GM23338 (cell line): Measurements from ENCODE around the gene PTPRF. TPM values are rescaled to one million over a fixed set of nuclear protein-coding genes. Genes with fewer than 3 reads are reported as not detected.

Source experiments
- ATAC-seq: fragments of 200-7000 bp; cut with Tn5 transposase; 3 replicates; pipeline ENCODE4 v1.9.1; 2020
- DNase-seq: peaks from one replicate; pipeline ENCODE4 v3.0.0-alpha.2; 2015; ENCODE audit warnings: low spot score
- H2AFZ ChIP-seq: fragments of 200-600 bp; sonication (generic); 2 replicates; pipeline ENCODE4 v1.8.0; 2016; ENCODE audit warnings: antibody characterized with exemption, mild to moderate bottlenecking, moderate library complexity
- H3F3A ChIP-seq: fragments of 200-600 bp; sonication (generic); replicated peaks from 2 replicates; pipeline ENCODE4 v1.8.0; 2017; ENCODE audit warnings: antibody characterized with exemption, mixed run types, low read depth
- H3K27ac ChIP-seq: fragments of 200-600 bp; sonication (generic); 2 replicates; pipeline ENCODE4 v1.6.1; 2016; ENCODE audit warnings: low read depth
- H3K27me3 ChIP-seq: fragments of 200-600 bp; sonication (generic); 2 replicates; pipeline ENCODE4 v1.8.0; 2016; ENCODE audit warnings: mild to moderate bottlenecking, mixed run types, moderate library complexity; ENCODE audit not compliant: insufficient read depth
- H3K36me3 ChIP-seq: fragments of 200-600 bp; sonication (generic); 2 replicates; pipeline ENCODE4 v1.8.0; 2016; ENCODE audit warnings: mild to moderate bottlenecking; ENCODE audit not compliant: insufficient read depth
- H3K4me1 ChIP-seq: fragments of 200-600 bp; sonication (generic); 2 replicates; pipeline ENCODE4 v1.8.0; 2016; ENCODE audit warnings: mild to moderate bottlenecking, moderate library complexity; ENCODE audit not compliant: insufficient read depth
- H3K4me2 ChIP-seq: fragments of 200-600 bp; sonication (generic); 2 replicates; pipeline ENCODE4 v1.7.1; 2017; ENCODE audit warnings: mixed run types
- H3K4me3 ChIP-seq: fragments of 200-600 bp; sonication (generic); 2 replicates; pipeline ENCODE4 v1.6.1; 2016; ENCODE audit warnings: mixed run types
- H3K79me2 ChIP-seq: fragments of 200-600 bp; sonication (generic); replicated peaks from 2 replicates; pipeline ENCODE4 v1.8.0; 2017; ENCODE audit warnings: mild to moderate bottlenecking; ENCODE audit not compliant: insufficient read depth
- H3K9me2 ChIP-seq: fragments of 200-600 bp; sonication (generic); 2 replicates; pipeline ENCODE4 v1.8.0; 2017; ENCODE audit not compliant: insufficient read depth
- H4K20me1 ChIP-seq: fragments of 200-600 bp; sonication (generic); replicated peaks from 2 replicates; pipeline ENCODE4 v1.8.0; 2017; ENCODE audit warnings: mild to moderate bottlenecking; ENCODE audit not compliant: insufficient read depth
- H3K27ac Mint-ChIP-seq: 2 replicates; pipeline ENCODE4 v1.8.0; 2020; ENCODE audit warnings: inconsistent platforms, mild to moderate bottlenecking, moderate library complexity, mixed read lengths
- H3K27me3 Mint-ChIP-seq: 3 replicates; pipeline ENCODE4 v1.8.0; 2022; ENCODE audit warnings: low read depth, mild to moderate bottlenecking, moderate library complexity, mixed read lengths, inconsistent platforms; ENCODE audit not compliant: insufficient read depth, poor library complexity
- H3K36me3 Mint-ChIP-seq: 3 replicates; pipeline ENCODE4 v1.8.0; 2021; ENCODE audit warnings: low read depth, mild to moderate bottlenecking, inconsistent platforms, moderate library complexity, mixed read lengths
- H3K4me1 Mint-ChIP-seq: 3 replicates; pipeline ENCODE4 v1.8.0; 2020; ENCODE audit warnings: mild to moderate bottlenecking, inconsistent platforms, mixed read lengths
- H3K4me3 Mint-ChIP-seq: 3 replicates; pipeline ENCODE4 v1.8.0; 2021; ENCODE audit warnings: moderate library complexity, mild to moderate bottlenecking, inconsistent platforms, mixed read lengths
- H3K9me3 Mint-ChIP-seq: 3 replicates; pipeline ENCODE4 v1.8.0; 2020; ENCODE audit warnings: moderate library complexity, mild to moderate bottlenecking, inconsistent platforms, mixed read lengths
- CREB1 ChIP-seq: fragments of 250-450 bp; sonication (Bioruptor Pico); IDR thresholded peaks from 2 replicates; pipeline ENCODE4 v1.5.0; 2020; ENCODE audit warnings: low read depth, mild to moderate bottlenecking, moderate library complexity
- EZH2 ChIP-seq: fragments of 200-600 bp; sonication (generic); IDR thresholded peaks from one replicate; pipeline ENCODE4 v1.8.0; 2017; ENCODE audit warnings: antibody characterized with exemption, mild to moderate bottlenecking, low read depth; ENCODE audit not compliant: unreplicated experiment
- EZH2phosphoT487 ChIP-seq: fragments of 200-600 bp; sonication (generic); IDR thresholded peaks from one replicate; pipeline ENCODE4 v1.8.1; 2018; ENCODE audit warnings: antibody characterized with exemption; ENCODE audit not compliant: unreplicated experiment
- JUNB ChIP-seq: IDR thresholded peaks from one replicate; pipeline ENCODE4 v1.6.1; 2016; ENCODE audit warnings: antibody characterized with exemption; ENCODE audit not compliant: unreplicated experiment
- NANOG ChIP-seq: IDR thresholded peaks from 2 replicates; pipeline ENCODE4 v1.6.1; 2016; ENCODE audit warnings: antibody characterized with exemption, borderline replicate concordance
- POLR2AphosphoS5 ChIP-seq: IDR thresholded peaks from 2 replicates; pipeline ENCODE4 v1.6.1; 2016; ENCODE audit warnings: antibody characterized with exemption, low read depth
- STAT1 ChIP-seq: IDR thresholded peaks from one replicate; pipeline ENCODE4 v1.6.1; 2016; ENCODE audit warnings: antibody characterized with exemption; ENCODE audit not compliant: unreplicated experiment
- ZNF114 ChIP-seq: fragments of 250-450 bp; sonication (Bioruptor Pico); IDR thresholded peaks from 2 replicates; pipeline ENCODE4 v1.5.0; 2020; ENCODE audit warnings: mild to moderate bottlenecking, moderate library complexity
- polyA plus RNA-seq: library from polyadenylated mRNA; unstranded; fragments of >200 nt; fragmentation: Nextera tagmentation; extraction: Ambion mirVana; gene quantifications from 2 replicates; pipeline ENCODE4 v1.2.1, GENCODE V29; 2016
- total RNA-seq: library from RNA; depleted of rRNA; stranded (reverse); fragments of >200 nt; shearing (Covaris generic); gene quantifications from 2 replicates; pipeline ENCODE4 v1.2.3, GENCODE V29; 2014
- TF ChIP-seq, protein P1 (sequence below): IDR thresholded peaks from 2 replicates; pipeline ENCODE4 v1.6.1; 2016; ENCODE audit warnings: antibody characterized with exemption
- TF ChIP-seq, protein P2 (sequence below), 2 experiments: fragments of 200-600 bp in 1 of 2; sonication (generic) in 1 of 2; conservative IDR thresholded peaks; 2 replicates each; pipeline versions ENCODE4 v1.5.1 to v1.6.1; 2016 to 2017; ENCODE audit warnings: antibody characterized with exemption in 2 of 2, low read depth in 2 of 2, mild to moderate bottlenecking in 2 of 2, moderate library complexity in 1 of 2
- TF ChIP-seq, protein P3 (sequence below): IDR thresholded peaks from one replicate; pipeline ENCODE4 v1.6.1; 2018; ENCODE audit warnings: antibody characterized with exemption; ENCODE audit not compliant: unreplicated experiment

The PTPRF gene
- total and polyA plus RNA-seq, 2 experiments from 2014 or later: 52.4 to 173 TPM

DNA sequence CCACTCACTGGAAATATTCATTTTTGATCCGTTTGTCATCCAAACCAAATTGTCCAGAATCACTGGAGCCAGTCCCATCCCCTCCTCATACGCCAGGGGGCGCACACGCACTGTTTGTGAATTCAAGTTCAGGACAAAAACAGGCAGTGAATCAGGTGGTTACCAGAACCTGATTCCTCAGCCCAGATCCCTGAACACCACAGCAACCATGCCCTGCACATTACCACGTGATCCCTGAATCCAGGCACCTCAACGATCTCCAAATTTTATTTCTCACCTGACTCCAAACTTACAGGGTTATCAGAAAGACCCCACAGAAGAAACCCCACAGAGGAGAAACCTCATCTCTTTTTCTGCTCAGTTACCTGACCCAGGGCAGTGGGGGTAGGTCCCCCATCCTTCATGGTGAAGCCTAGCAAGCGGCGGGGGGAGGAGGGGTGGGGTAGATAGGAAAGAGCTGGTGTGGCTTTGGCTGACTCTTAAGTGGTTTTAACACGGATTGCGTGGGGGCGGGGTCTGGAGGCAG, 1.4 kb upstream of the PTPRF start:
- peak overlapping the region; percentile 80 for H3K4me2 ChIP-seq
- no peaks in the 10 kb centered on the region for H3K9me2 ChIP-seq
- no peak overlapping the region for H3K27ac ChIP-seq
- TF ChIP-seq EZH2 (no peak), JUNB (no peak), STAT1 (no peak)
- TF ChIP-seq, protein P1, sequence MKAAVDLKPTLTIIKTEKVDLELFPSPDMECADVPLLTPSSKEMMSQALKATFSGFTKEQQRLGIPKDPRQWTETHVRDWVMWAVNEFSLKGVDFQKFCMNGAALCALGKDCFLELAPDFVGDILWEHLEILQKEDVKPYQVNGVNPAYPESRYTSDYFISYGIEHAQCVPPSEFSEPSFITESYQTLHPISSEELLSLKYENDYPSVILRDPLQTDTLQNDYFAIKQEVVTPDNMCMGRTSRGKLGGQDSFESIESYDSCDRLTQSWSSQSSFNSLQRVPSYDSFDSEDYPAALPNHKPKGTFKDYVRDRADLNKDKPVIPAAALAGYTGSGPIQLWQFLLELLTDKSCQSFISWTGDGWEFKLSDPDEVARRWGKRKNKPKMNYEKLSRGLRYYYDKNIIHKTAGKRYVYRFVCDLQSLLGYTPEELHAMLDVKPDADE: no peak
- TF ChIP-seq, protein P2, sequence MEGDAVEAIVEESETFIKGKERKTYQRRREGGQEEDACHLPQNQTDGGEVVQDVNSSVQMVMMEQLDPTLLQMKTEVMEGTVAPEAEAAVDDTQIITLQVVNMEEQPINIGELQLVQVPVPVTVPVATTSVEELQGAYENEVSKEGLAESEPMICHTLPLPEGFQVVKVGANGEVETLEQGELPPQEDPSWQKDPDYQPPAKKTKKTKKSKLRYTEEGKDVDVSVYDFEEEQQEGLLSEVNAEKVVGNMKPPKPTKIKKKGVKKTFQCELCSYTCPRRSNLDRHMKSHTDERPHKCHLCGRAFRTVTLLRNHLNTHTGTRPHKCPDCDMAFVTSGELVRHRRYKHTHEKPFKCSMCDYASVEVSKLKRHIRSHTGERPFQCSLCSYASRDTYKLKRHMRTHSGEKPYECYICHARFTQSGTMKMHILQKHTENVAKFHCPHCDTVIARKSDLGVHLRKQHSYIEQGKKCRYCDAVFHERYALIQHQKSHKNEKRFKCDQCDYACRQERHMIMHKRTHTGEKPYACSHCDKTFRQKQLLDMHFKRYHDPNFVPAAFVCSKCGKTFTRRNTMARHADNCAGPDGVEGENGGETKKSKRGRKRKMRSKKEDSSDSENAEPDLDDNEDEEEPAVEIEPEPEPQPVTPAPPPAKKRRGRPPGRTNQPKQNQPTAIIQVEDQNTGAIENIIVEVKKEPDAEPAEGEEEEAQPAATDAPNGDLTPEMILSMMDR (conservative IDR thresholded peaks at IDR 0.05; ENCODE audit: low read depth in 2 of 2): peak; percentile 98
- Mint-ChIP-seq H3K4me3 (peak overlapping the region; percentile 90), H3K27me3 (peaks cover 28% of the 10 kb centered on the region), H3K27ac (no peak overlapping the region; the same call in 1 of the 2 replicates), H3K36me3 (peaks cover 17% of the 10 kb centered on the region; the same call in 2 of the 3 replicates), H3K9me3 (peaks cover 3% of the 10 kb centered on the region; the same call in 2 of the 3 replicates), H3K4me1 (peaks cover 49% of the 10 kb centered on the region)
- H3K4me1 ChIP-seq: peaks cover 38% of the 10 kb centered on the region
- peak; percentile 93 for DNase-seq
- peaks cover 26% of the 10 kb centered on the region for H3K79me2 ChIP-seq
- no peaks in the 10 kb centered on the region for H3K36me3 ChIP-seq
- peak; percentile 38 for ATAC-seq
- H2AFZ ChIP-seq: peak overlapping the region; percentile 56; the same call in 1 of the 2 replicates
- H3K27me3 ChIP-seq: peaks cover 10% of the 10 kb centered on the region
- H3F3A ChIP-seq: peaks cover 14% of the 10 kb centered on the region
- peaks cover 16% of the 10 kb centered on the region; the same call in 1 of the 2 replicates for H4K20me1 ChIP-seq
- peak overlapping the region; percentile 28; the same call in 1 of the 2 replicates for H3K4me3 ChIP-seq

DNA sequence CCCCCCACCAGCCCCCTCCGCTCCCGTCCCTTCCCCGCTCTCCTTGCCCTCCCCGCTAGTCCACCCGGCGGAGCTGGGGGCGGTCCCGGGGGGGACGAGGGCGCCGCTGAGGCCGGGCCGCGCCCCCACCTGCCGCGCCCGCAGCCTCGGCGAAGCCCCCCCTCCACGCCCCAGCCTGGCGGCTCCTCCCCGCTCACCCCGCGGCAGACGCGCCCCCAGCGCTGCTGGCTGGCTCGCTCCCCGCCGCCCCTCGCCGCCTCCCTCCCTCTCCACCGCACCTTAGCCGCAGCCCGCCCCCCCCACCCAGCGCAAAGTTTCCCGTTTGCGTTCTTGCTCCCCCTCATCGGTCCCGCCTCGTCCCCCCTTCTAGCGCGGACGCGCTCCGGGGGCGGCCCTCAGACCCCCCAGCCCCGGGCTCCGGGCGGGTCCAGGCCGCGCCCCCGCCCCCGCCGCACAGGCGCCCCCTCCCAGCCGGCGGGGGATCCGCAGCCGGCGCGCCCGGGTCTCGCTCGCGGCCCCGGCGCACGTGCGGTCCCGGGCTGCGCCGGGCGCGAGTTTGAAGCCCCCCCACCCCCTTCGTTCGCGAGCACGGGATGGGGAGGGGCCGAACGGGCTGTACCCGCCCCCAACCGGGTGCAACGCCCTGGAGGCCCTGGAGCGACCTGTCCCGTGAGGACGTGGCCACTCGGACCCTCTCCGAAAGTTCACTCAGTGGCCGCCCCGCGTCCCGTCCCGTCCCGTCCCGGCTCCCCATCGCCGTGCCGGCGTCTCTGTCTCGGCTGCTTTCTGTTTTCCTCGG, 623 bp downstream of the PTPRF start:
- DNase-seq (peak; percentile 72), ATAC-seq (peak; percentile 28)
- Mint-ChIP-seq H3K27ac (peak overlapping the region; percentile 99), H3K4me1 (peaks cover 54% of the 10 kb centered on the region), H3K36me3 (peaks cover 20% of the 10 kb centered on the region; the same call in 2 of the 3 replicates), H3K9me3 (peaks cover 3% of the 10 kb centered on the region; the same call in 2 of the 3 replicates), H3K4me3 (peak overlapping the region; percentile 100), H3K27me3 (peaks cover 28% of the 10 kb centered on the region)
- Histone ChIP-seq H4K20me1 (peaks cover 37% of the 10 kb centered on the region), H3K4me1 (peaks cover 48% of the 10 kb centered on the region), H3K79me2 (peaks cover 46% of the 10 kb centered on the region), H3K27me3 (peaks cover 10% of the 10 kb centered on the region), H3K4me2 (peak overlapping the region; percentile 99), H3K36me3 (no peaks in the 10 kb centered on the region), H3K9me2 (no peaks in the 10 kb centered on the region), H3F3A (peaks cover 14% of the 10 kb centered on the region), H3K4me3 (peak overlapping the region; percentile 94), H2AFZ (no peak overlapping the region), H3K27ac (peak overlapping the region; percentile 76; the same call in 1 of the 2 replicates)
- TF ChIP-seq EZH2 (no peak), STAT1 (no peak), ZNF114 (no peak), NANOG (no peak), POLR2AphosphoS5 (no peak), EZH2phosphoT487 (no peak), CREB1 (CRISPR knock-in tag) (no peak), JUNB (no peak)
- TF ChIP-seq, protein P1: no peak
- TF ChIP-seq, protein P3, sequence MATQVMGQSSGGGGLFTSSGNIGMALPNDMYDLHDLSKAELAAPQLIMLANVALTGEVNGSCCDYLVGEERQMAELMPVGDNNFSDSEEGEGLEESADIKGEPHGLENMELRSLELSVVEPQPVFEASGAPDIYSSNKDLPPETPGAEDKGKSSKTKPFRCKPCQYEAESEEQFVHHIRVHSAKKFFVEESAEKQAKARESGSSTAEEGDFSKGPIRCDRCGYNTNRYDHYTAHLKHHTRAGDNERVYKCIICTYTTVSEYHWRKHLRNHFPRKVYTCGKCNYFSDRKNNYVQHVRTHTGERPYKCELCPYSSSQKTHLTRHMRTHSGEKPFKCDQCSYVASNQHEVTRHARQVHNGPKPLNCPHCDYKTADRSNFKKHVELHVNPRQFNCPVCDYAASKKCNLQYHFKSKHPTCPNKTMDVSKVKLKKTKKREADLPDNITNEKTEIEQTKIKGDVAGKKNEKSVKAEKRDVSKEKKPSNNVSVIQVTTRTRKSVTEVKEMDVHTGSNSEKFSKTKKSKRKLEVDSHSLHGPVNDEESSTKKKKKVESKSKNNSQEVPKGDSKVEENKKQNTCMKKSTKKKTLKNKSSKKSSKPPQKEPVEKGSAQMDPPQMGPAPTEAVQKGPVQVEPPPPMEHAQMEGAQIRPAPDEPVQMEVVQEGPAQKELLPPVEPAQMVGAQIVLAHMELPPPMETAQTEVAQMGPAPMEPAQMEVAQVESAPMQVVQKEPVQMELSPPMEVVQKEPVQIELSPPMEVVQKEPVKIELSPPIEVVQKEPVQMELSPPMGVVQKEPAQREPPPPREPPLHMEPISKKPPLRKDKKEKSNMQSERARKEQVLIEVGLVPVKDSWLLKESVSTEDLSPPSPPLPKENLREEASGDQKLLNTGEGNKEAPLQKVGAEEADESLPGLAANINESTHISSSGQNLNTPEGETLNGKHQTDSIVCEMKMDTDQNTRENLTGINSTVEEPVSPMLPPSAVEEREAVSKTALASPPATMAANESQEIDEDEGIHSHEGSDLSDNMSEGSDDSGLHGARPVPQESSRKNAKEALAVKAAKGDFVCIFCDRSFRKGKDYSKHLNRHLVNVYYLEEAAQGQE: no peak
- TF ChIP-seq, protein P2 (conservative IDR thresholded peaks at IDR 0.05; ENCODE audit: low read depth in 2 of 2): no peak; a peak in 1 of 4 replicates
